ENCODE data around the gene TCF4.

DNA sequence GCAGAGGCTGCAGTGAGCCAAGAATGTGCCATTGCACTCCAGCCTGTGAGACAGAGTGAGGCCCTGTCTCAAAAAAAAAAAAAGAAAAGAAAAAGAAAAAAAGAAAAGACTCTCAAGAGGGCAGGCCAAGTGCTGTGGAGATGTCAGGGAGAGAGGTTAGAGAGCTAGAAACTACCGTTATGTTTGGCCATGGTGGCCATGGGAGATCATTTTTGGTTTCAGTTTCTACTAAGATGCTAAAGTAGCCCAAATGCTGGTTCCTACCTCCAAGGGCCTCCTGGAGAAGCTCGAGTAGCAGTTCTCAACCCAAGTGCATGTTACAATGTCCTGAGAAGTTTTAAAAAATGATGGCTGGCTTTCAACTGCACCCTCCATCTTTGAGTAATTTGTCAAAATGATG is 47.4 kb upstream of the TCF4 start:
- TF ChIP-seq, protein P1, sequence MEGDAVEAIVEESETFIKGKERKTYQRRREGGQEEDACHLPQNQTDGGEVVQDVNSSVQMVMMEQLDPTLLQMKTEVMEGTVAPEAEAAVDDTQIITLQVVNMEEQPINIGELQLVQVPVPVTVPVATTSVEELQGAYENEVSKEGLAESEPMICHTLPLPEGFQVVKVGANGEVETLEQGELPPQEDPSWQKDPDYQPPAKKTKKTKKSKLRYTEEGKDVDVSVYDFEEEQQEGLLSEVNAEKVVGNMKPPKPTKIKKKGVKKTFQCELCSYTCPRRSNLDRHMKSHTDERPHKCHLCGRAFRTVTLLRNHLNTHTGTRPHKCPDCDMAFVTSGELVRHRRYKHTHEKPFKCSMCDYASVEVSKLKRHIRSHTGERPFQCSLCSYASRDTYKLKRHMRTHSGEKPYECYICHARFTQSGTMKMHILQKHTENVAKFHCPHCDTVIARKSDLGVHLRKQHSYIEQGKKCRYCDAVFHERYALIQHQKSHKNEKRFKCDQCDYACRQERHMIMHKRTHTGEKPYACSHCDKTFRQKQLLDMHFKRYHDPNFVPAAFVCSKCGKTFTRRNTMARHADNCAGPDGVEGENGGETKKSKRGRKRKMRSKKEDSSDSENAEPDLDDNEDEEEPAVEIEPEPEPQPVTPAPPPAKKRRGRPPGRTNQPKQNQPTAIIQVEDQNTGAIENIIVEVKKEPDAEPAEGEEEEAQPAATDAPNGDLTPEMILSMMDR (IDR thresholded peaks at IDR 0.05; ENCODE audit: insufficient read depth, low read length): no peak
- TF ChIP-seq POLR2AphosphoS5 (IDR thresholded peaks at IDR 0.05; ENCODE audit: low read depth): no peak

All from HL-60 (cell line).